ENCODE results near the gene CLDN22. TPM values are rescaled to one million over a fixed set of nuclear protein-coding genes. Genes with fewer than 3 reads are reported as not detected.

CLDN22 gene
- total RNA-seq, 1 experiment from 2014 or later: not detected

DNA sequence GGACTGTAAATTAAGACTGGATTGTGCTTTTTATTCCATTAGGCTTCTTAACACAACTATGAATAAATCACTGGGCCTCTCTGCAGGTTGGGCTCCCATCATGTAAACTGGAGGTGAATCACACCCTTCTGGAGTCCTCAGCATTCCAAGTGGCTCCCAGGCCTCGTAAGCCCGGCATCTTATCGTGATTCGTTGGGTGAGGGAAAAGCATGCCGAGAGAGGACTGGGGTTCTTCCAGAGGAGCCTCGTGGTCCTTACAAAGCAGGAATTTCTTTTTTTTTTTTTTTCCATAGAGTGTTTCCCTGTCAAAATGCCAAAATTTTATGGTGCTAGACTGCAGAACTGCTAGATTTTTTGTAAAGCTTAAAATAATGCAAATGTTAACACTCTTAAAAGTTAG is 20.0 kb downstream of the CLDN22 start:
- Histone ChIP-seq H3K36me3 (ENCODE audit: insufficient read depth, low read length, poor library complexity, severe bottlenecking) (peaks cover 18% of the 10 kb centered on the region), H3K27ac (ENCODE audit: low read depth, low read length, poor library complexity, severe bottlenecking) (no peak overlapping the region), H3K9me3 (ENCODE audit: low read depth, low read length, poor library complexity, severe bottlenecking) (no peaks in the 10 kb centered on the region), H3K4me1 (ENCODE audit: insufficient read depth, low read length, poor library complexity, severe bottlenecking) (no peaks in the 10 kb centered on the region), H3K27me3 (replicated peaks; ENCODE audit: insufficient read depth, low read depth, low read length, poor library complexity) (no peaks in the 10 kb centered on the region), H3K4me3 (ENCODE audit: low read depth, low read length, poor library complexity, severe bottlenecking) (no peak overlapping the region)
- TF ChIP-seq, protein P1, sequence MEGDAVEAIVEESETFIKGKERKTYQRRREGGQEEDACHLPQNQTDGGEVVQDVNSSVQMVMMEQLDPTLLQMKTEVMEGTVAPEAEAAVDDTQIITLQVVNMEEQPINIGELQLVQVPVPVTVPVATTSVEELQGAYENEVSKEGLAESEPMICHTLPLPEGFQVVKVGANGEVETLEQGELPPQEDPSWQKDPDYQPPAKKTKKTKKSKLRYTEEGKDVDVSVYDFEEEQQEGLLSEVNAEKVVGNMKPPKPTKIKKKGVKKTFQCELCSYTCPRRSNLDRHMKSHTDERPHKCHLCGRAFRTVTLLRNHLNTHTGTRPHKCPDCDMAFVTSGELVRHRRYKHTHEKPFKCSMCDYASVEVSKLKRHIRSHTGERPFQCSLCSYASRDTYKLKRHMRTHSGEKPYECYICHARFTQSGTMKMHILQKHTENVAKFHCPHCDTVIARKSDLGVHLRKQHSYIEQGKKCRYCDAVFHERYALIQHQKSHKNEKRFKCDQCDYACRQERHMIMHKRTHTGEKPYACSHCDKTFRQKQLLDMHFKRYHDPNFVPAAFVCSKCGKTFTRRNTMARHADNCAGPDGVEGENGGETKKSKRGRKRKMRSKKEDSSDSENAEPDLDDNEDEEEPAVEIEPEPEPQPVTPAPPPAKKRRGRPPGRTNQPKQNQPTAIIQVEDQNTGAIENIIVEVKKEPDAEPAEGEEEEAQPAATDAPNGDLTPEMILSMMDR (conservative IDR thresholded peaks at IDR 0.05; ENCODE audit: low read depth, low read length): no peak
- no peak for DNase-seq (ENCODE audit: low spot score)
- CTCF ChIA-PET: interaction anchor here (0.6 kb wide), 1 partner anchor 263 kb away, joined by 3 read pairs; no protein-coding TSS in a partner anchor
- intact Hi-C loops (cut with micrococcal nuclease; ENCODE audit: unreplicated experiment): no loop called here
- POLR2A ChIA-PET (ENCODE audit: low non-redundant PET): no interaction called here
- BruUV-seq (replicated peaks): no TSS peak

DNA sequence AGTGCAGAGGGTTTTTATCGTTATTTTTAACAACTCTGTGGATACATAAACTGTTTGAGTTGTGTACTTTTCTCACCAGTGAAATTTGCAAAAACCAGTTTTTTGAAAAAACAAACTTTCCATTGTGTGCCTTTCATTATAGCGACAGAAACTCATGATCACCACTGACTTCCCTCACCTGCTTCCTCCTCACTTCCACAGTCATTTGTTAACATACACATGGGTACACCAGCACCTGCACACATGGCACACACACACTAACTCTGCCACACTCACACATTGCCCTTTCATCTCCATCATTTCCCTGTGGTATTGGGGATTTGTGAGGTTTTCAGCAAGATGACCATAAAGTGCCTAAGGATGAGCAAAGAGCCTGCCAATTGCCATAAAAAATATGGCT is 20.6 kb downstream of the CLDN22 start:
- POLR2A ChIA-PET (ENCODE audit: low non-redundant PET): no interaction called here
- BruUV-seq (replicated peaks): no TSS peak
- Histone ChIP-seq H3K4me1 (ENCODE audit: insufficient read depth, low read length, poor library complexity, severe bottlenecking) (no peaks in the 10 kb centered on the region), H3K27ac (ENCODE audit: low read depth, low read length, poor library complexity, severe bottlenecking) (no peak overlapping the region), H3K27me3 (replicated peaks; ENCODE audit: insufficient read depth, low read depth, low read length, poor library complexity) (no peaks in the 10 kb centered on the region), H3K36me3 (ENCODE audit: insufficient read depth, low read length, poor library complexity, severe bottlenecking) (peaks cover 25% of the 10 kb centered on the region), H3K4me3 (ENCODE audit: low read depth, low read length, poor library complexity, severe bottlenecking) (no peak overlapping the region), H3K9me3 (ENCODE audit: low read depth, low read length, poor library complexity, severe bottlenecking) (no peaks in the 10 kb centered on the region)
- intact Hi-C loops (cut with micrococcal nuclease; ENCODE audit: unreplicated experiment): no loop called here
- no peak for DNase-seq (ENCODE audit: low spot score)
- CTCF ChIA-PET: no interaction called here
- TF ChIP-seq, protein P1 (conservative IDR thresholded peaks at IDR 0.05; ENCODE audit: low read depth, low read length): no peak
- no peak for TF ChIP-seq EZH2 (IDR thresholded peaks at IDR 0.05; ENCODE audit: borderline replicate concordance, low read depth, low read length, poor library complexity, severe bottlenecking)

DNA sequence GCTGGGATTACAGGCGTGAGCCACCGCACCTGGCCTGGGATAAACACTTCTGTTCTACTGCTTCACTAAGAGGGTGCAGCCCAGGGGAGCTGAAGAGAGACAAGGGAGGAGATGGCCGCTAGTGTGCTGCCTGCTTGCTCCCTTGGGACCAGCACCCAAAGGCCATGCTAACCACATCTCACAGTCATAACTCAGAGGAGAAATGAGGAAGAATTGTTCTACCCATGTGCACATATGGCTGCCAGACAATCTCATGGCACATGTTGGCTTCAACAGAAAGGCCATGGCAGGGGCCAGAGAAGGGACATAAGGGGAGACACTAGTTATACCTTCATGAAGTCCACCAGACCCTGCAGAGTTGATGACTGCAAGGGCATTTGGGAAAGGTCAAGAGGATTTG is 22.4 kb downstream of the CLDN22 start:
- CTCF ChIA-PET: no interaction called here
- no peaks in the 10 kb centered on the region for H3K9me3 ChIP-seq (ENCODE audit: low read depth, low read length, poor library complexity, severe bottlenecking)
- POLR2A ChIA-PET (ENCODE audit: low non-redundant PET): interaction anchor here (0.5 kb wide), 1 partner anchor 112 kb away, joined by 3 read pairs; no protein-coding TSS in a partner anchor
- H3K4me1 ChIP-seq (ENCODE audit: insufficient read depth, low read length, poor library complexity, severe bottlenecking): no peaks in the 10 kb centered on the region
- intact Hi-C loops (cut with micrococcal nuclease; ENCODE audit: unreplicated experiment): no loop called here
- TF ChIP-seq EZH2 (IDR thresholded peaks at IDR 0.05; ENCODE audit: borderline replicate concordance, low read depth, low read length, poor library complexity, severe bottlenecking): no peak
- TF ChIP-seq, protein P1 (conservative IDR thresholded peaks at IDR 0.05; ENCODE audit: low read depth, low read length): no peak
- no peaks in the 10 kb centered on the region for H3K27me3 ChIP-seq (replicated peaks; ENCODE audit: insufficient read depth, low read depth, low read length, poor library complexity)
- peaks cover 24% of the 10 kb centered on the region for H3K36me3 ChIP-seq (ENCODE audit: insufficient read depth, low read length, poor library complexity, severe bottlenecking)
- DNase-seq (ENCODE audit: low spot score): no peak
- no TSS peak for BruUV-seq (replicated peaks)
- no peak overlapping the region for H3K4me3 ChIP-seq (ENCODE audit: low read depth, low read length, poor library complexity, severe bottlenecking)
- H3K27ac ChIP-seq (ENCODE audit: low read depth, low read length, poor library complexity, severe bottlenecking): no peak overlapping the region
